Smooth muscle cell (in vitro differentiated cells): Measurements from ENCODE around the gene UQCC2. TPM values are rescaled to one million over a fixed set of nuclear protein-coding genes. Genes with fewer than 3 reads are reported as not detected.

Source experiments
- DNase-seq: peaks from one replicate; lab custom pipeline; 2025; ENCODE audit not compliant: unreplicated experiment; lab: John Stamatoyannopoulos, UW
- H2AFZ ChIP-seq: fragments of 200-600 bp; sonication (generic); 2 replicates; pipeline ENCODE4 v1.6.0; 2016; ENCODE audit warnings: antibody characterized with exemption, low read depth, mild to moderate bottlenecking
- H3F3A ChIP-seq: fragments of 200-600 bp; sonication (generic); 2 replicates; pipeline ENCODE4 v1.6.0; 2017; ENCODE audit warnings: antibody characterized with exemption, low read depth
- H3K27ac ChIP-seq: fragments of 200-600 bp; sonication (generic); 2 replicates; pipeline ENCODE4 v1.5.1; 2016; ENCODE audit warnings: low read depth, mild to moderate bottlenecking
- H3K27me3 ChIP-seq: fragments of 200-600 bp; sonication (generic); 2 replicates; pipeline ENCODE4 v1.6.1; 2016; ENCODE audit warnings: low read depth, mild to moderate bottlenecking
- H3K36me3 ChIP-seq: fragments of 200-600 bp; sonication (generic); 2 replicates; pipeline ENCODE4 v1.5.1; 2016; ENCODE audit warnings: low read depth
- H3K4me1 ChIP-seq: fragments of 200-600 bp; sonication (generic); 2 replicates; pipeline ENCODE4 v1.5.1; 2016; ENCODE audit warnings: low read depth
- H3K4me2 ChIP-seq: fragments of 200-600 bp; sonication (generic); 2 replicates; pipeline ENCODE4 v1.6.0; 2016; ENCODE audit warnings: mild to moderate bottlenecking
- H3K4me3 ChIP-seq: fragments of 200-600 bp; sonication (generic); 2 replicates; pipeline ENCODE4 v1.5.1; 2016; ENCODE audit warnings: mild to moderate bottlenecking
- H3K79me2 ChIP-seq: fragments of 200-600 bp; sonication (generic); 2 replicates; pipeline ENCODE4 v1.6.0; 2016; ENCODE audit warnings: low read depth, mild to moderate bottlenecking
- H3K9ac ChIP-seq: fragments of 200-600 bp; sonication (generic); 2 replicates; pipeline ENCODE4 v1.6.0; 2016; ENCODE audit warnings: low read depth
- H3K9me3 ChIP-seq: fragments of 200-600 bp; sonication (generic); replicated peaks from 2 replicates; pipeline ENCODE4 v1.5.1; 2016; ENCODE audit warnings: low read depth
- H4K20me1 ChIP-seq: fragments of 200-600 bp; sonication (generic); 2 replicates; pipeline ENCODE4 v1.6.0; 2016; ENCODE audit warnings: low read depth
- CTCF ChIP-seq: fragments of 200-600 bp; sonication (generic); IDR thresholded peaks from 2 replicates; pipeline ENCODE4 v1.5.1; 2017; ENCODE audit warnings: borderline replicate concordance, mild to moderate bottlenecking, antibody characterized with exemption; ENCODE audit not compliant: insufficient read depth, poor library complexity, severe bottlenecking
- WGBS: methylation state at CpG from one replicate; pipeline ENCODE4 v1.1.7; 2016; ENCODE audit warnings: low lambda C conversion rate; 5-methylcytosine and 5-hydroxymethylcytosine counted together
- polyA plus RNA-seq: library from polyadenylated mRNA; unstranded; fragments of >200 nt; fragmentation: Nextera tagmentation; extraction: Ambion mirVana; gene quantifications from 2 replicates; pipeline ENCODE4 v1.2.1, GENCODE V29; 2016
- total RNA-seq: library from RNA; depleted of rRNA; stranded (reverse); fragments of >200 nt; gene quantifications from 2 replicates; pipeline ENCODE4 v1.2.3, GENCODE V29; 2014

The UQCC2 gene
- total and polyA plus RNA-seq, 2 experiments from 2014 or later, result 67.3 to 208 TPM

DNA sequence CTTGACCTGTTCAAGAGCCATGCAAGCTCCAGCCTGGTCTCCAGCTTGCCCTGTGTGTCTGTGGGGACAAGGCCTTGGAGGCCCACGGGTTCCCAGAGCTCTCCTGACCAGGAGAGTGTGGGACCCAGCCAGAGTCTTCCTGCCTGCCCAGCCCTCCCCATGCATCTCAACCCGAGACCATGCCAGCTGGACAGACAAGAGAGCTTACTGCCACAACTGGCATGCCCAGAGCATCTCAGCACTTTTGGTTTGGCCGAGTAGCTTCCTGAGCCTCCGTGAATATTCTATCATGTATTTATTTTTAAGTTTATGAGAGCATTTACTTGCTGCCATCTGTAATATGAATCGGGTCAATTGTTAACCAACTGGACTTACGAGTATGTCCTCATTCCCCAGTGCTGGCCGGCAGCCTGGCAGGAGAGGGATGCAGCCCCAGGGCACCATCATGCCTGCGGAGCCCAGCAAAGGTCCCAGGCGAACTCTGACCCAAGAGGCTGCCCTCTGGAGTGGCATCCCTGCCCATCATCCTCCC, 20.3 kb upstream of the UQCC2 start:
- no peak overlapping the region for H3K4me2 ChIP-seq
- H3K4me3 ChIP-seq, result no peak overlapping the region
- no peaks in the 10 kb centered on the region for H3K36me3 ChIP-seq
- no peak overlapping the region for H3K9ac ChIP-seq
- H3K4me1 ChIP-seq, result no peaks in the 10 kb centered on the region
- no peak for TF ChIP-seq CTCF
- no peak for DNase-seq
- no peaks in the 10 kb centered on the region for H3F3A ChIP-seq
- no peaks in the 10 kb centered on the region for H3K9me3 ChIP-seq
- H3K27me3 ChIP-seq, result no peaks in the 10 kb centered on the region
- no peak overlapping the region for H2AFZ ChIP-seq
- 87% methylated on average over 9 of the region's 9 CpGs for WGBS
- no peak overlapping the region for H3K27ac ChIP-seq
- no peaks in the 10 kb centered on the region for H3K79me2 ChIP-seq
- H4K20me1 ChIP-seq, result no peaks in the 10 kb centered on the region

DNA sequence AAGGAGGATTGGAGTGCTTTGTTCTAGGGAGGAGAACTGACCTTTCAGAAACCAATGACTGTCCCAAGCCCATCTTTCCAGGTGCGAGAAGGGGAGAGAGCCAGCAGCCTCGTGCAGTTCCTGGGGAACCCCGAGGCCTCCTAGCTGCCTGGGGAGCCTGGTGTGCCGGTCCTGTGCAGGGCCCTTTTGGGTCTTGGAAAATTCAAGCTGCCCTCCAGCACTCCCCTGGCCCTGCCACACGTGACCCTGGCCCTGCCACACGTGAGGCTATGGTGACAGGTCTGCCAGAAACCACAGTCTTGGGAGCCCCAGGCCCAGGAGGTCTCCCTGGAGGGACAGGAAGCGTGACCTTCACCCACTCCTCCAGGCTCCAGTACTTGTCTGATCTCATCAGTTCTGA, 19.5 kb upstream of the UQCC2 start:
- no peak for DNase-seq
- TF ChIP-seq CTCF, result no peak
- Histone ChIP-seq H3K27ac (no peak overlapping the region), H3F3A (no peaks in the 10 kb centered on the region), H4K20me1 (no peaks in the 10 kb centered on the region), H3K27me3 (no peaks in the 10 kb centered on the region), H3K4me1 (no peaks in the 10 kb centered on the region), H3K9me3 (no peaks in the 10 kb centered on the region), H3K79me2 (no peaks in the 10 kb centered on the region), H2AFZ (no peak overlapping the region), H3K9ac (no peak overlapping the region), H3K4me3 (no peak overlapping the region), H3K4me2 (no peak overlapping the region), H3K36me3 (no peaks in the 10 kb centered on the region)
- 88% methylated on average over 7 of the region's 7 CpGs for WGBS

- no peaks in the 10 kb centered on the region for H3K9me3 ChIP-seq
- no peak overlapping the region for H2AFZ ChIP-seq
- no peak for TF ChIP-seq CTCF
- H3K4me1 ChIP-seq, result no peaks in the 10 kb centered on the region
- no peaks in the 10 kb centered on the region for H4K20me1 ChIP-seq
- H3K9ac ChIP-seq, result no peak overlapping the region
- WGBS, result 84% methylated on average over 10 of the region's 10 CpGs
- no peak for DNase-seq
- H3K4me3 ChIP-seq, result no peak overlapping the region
- H3K36me3 ChIP-seq, result no peaks in the 10 kb centered on the region
- no peaks in the 10 kb centered on the region for H3K79me2 ChIP-seq
- no peak overlapping the region for H3K4me2 ChIP-seq
- H3K27me3 ChIP-seq, result no peaks in the 10 kb centered on the region
- no peak overlapping the region for H3K27ac ChIP-seq
- no peaks in the 10 kb centered on the region for H3F3A ChIP-seq
These were observed 19.1 kb upstream of the UQCC2 start for GRCh38 chr6:33730611-33731010.

- TF ChIP-seq CTCF, result no peak
- Histone ChIP-seq H3K4me1 (no peaks in the 10 kb centered on the region), H3K79me2 (no peaks in the 10 kb centered on the region), H3K36me3 (no peaks in the 10 kb centered on the region), H3K4me2 (no peak overlapping the region), H3K4me3 (no peak overlapping the region), H3K27me3 (no peaks in the 10 kb centered on the region), H3K9ac (no peak overlapping the region), H3F3A (no peaks in the 10 kb centered on the region), H3K27ac (no peak overlapping the region), H3K9me3 (no peaks in the 10 kb centered on the region), H4K20me1 (no peaks in the 10 kb centered on the region), H2AFZ (no peak overlapping the region)
- DNase-seq, result no peak
- 92% methylated on average over 6 of the region's 6 CpGs for WGBS
These were observed 17.6 kb upstream of the UQCC2 start for GRCh38 chr6:33729059-33729458.
